ENCODE data around the gene S100A16.

DNA sequence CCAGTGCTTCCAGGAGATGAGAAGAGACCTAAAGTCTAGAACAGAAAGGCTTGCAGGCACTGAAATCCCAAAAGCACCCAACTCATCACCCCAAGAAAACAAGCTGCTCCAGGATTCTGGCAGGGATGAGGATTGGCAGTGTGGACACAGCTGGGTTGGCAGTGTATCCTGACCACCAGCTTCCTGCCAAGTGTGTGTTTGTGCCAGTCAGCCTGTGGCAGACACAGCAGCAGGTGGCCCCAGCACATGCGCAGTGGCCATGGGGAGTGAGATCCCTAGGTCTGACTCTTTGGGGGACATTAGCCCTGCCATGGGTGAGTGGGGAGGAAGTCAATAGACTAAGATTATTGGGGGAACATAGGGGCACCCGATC lies 36.9 kb upstream of the S100A16 start:
- TF ChIP-seq, protein P1, sequence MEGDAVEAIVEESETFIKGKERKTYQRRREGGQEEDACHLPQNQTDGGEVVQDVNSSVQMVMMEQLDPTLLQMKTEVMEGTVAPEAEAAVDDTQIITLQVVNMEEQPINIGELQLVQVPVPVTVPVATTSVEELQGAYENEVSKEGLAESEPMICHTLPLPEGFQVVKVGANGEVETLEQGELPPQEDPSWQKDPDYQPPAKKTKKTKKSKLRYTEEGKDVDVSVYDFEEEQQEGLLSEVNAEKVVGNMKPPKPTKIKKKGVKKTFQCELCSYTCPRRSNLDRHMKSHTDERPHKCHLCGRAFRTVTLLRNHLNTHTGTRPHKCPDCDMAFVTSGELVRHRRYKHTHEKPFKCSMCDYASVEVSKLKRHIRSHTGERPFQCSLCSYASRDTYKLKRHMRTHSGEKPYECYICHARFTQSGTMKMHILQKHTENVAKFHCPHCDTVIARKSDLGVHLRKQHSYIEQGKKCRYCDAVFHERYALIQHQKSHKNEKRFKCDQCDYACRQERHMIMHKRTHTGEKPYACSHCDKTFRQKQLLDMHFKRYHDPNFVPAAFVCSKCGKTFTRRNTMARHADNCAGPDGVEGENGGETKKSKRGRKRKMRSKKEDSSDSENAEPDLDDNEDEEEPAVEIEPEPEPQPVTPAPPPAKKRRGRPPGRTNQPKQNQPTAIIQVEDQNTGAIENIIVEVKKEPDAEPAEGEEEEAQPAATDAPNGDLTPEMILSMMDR (IDR thresholded peaks at IDR 0.05): no peak
- no peak for TF ChIP-seq POLR2AphosphoS5 (IDR thresholded peaks at IDR 0.05; ENCODE audit: insufficient read depth in 1 of 2, low read depth in 1 of 2)
